CD14-positive monocyte (primary cell): ENCODE data around the gene OPRM1. TPM values are rescaled to one million over a fixed set of nuclear protein-coding genes. Genes with fewer than 3 reads are reported as not detected.

Source experiments
- DNase-seq, 3 donors: peaks; one replicate each; pipeline ENCODE4 v3.0.0-alpha.2; 2011 to 2022
- H2AFZ ChIP-seq: 2 replicates; pipeline ENCODE4 v1.6.0; 2012; ENCODE audit warnings: mild to moderate bottlenecking, low read depth, low read length, inconsistent platforms; ENCODE audit not compliant: insufficient read depth, poor library complexity, severe bottlenecking
- H3K27ac ChIP-seq, 2 donors: 1 replicate in 1 of 2; 2 replicates in 1 of 2; pipeline ENCODE4 v1.5.1; 2012 to 2013; ENCODE audit warnings: low read length in 2 of 2, control low read depth in 1 of 2, inconsistent platforms in 1 of 2, low read depth in 1 of 2, mild to moderate bottlenecking in 1 of 2
- H3K27me3 ChIP-seq, 2 donors: one replicate each; pipeline versions ENCODE4 v1.6.0 to v1.6.1; 2011 to 2013; ENCODE audit warnings: low read length in 2 of 2; ENCODE audit not compliant: control insufficient read depth in 2 of 2, insufficient read depth in 2 of 2
- H3K36me3 ChIP-seq, 2 donors: replicated peaks in 1 of 2; 1 replicate in 1 of 2; 2 replicates in 1 of 2; pipeline versions ENCODE4 v1.5.1 to v1.6.1; 2012 to 2013; ENCODE audit warnings: low read length in 2 of 2, control low read depth in 1 of 2, inconsistent platforms in 1 of 2, mild to moderate bottlenecking in 1 of 2; ENCODE audit not compliant: insufficient read depth in 2 of 2, control insufficient read depth in 1 of 2
- H3K4me1 ChIP-seq, 2 donors: 1 replicate in 1 of 2; 2 replicates in 1 of 2; pipeline versions ENCODE4 v1.5.1 to v1.6.1; 2012 to 2013; ENCODE audit warnings: low read length in 2 of 2, control low read depth in 1 of 2, inconsistent platforms in 1 of 2, mild to moderate bottlenecking in 1 of 2, moderate library complexity in 1 of 2; ENCODE audit not compliant: insufficient read depth in 2 of 2, control insufficient read depth in 1 of 2
- H3K4me2 ChIP-seq: replicated peaks from 2 replicates; pipeline ENCODE3; 2012; ENCODE audit warnings: low read length, moderate library complexity, mild to moderate bottlenecking; ENCODE audit not compliant: poor library complexity, severe bottlenecking; ENCODE audit errors: extremely low read depth
- H3K4me3 ChIP-seq, 3 experiments: fragments of 200-600 bp in 1 of 3; sonication (generic) in 1 of 3; replicated peaks in 1 of 3; 1 replicate in 2 of 3; 2 replicates in 1 of 3; pipeline ENCODE4 v1.5.1; 2011 to 2013; ENCODE audit warnings: low read length in 3 of 3, mild to moderate bottlenecking in 3 of 3, control low read depth in 2 of 3, low read depth in 2 of 3, inconsistent platforms in 1 of 3, moderate library complexity in 1 of 3
- H3K79me2 ChIP-seq: 2 replicates; pipeline ENCODE4 v1.6.0; 2012; ENCODE audit warnings: mild to moderate bottlenecking, control low read depth, inconsistent platforms, low read length, moderate library complexity; ENCODE audit not compliant: insufficient read depth
- H3K9ac ChIP-seq: 2 replicates; pipeline ENCODE4 v1.6.0; 2017; ENCODE audit warnings: low read length, mild to moderate bottlenecking; ENCODE audit not compliant: insufficient read depth, poor library complexity, severe bottlenecking
- H3K9me3 ChIP-seq, 2 donors: replicated peaks in 1 of 2; 1 replicate in 1 of 2; 2 replicates in 1 of 2; pipeline versions ENCODE4 v1.5.1 to v1.6.1; 2012 to 2013; ENCODE audit warnings: low read length in 2 of 2, control low read depth in 1 of 2; ENCODE audit not compliant: control insufficient read depth in 1 of 2, insufficient read depth in 1 of 2
- H4K20me1 ChIP-seq: 2 replicates; pipeline ENCODE4 v1.6.0; 2012; ENCODE audit warnings: mild to moderate bottlenecking, low read length, control low read depth, moderate library complexity; ENCODE audit not compliant: insufficient read depth
- H3K27ac Mint-ChIP-seq, 7 donors: one replicate each; pipeline ENCODE4 v1.8.0; 2020; ENCODE audit warnings: mild to moderate bottlenecking in 7 of 7, mixed read lengths in 7 of 7, moderate library complexity in 6 of 7, inconsistent platforms in 2 of 7
- H3K27me3 Mint-ChIP-seq, 3 donors: one replicate each; pipeline ENCODE4 v1.8.0; 2021 to 2022; ENCODE audit warnings: low read depth in 3 of 3, mild to moderate bottlenecking in 3 of 3, mixed read lengths in 3 of 3, moderate library complexity in 3 of 3, inconsistent platforms in 1 of 3
- H3K36me3 Mint-ChIP-seq, 2 donors: one replicate each; pipeline ENCODE4 v1.8.0; 2020; ENCODE audit warnings: mixed read lengths in 2 of 2, inconsistent platforms in 1 of 2, mild to moderate bottlenecking in 1 of 2
- H3K4me1 Mint-ChIP-seq: one replicate; pipeline ENCODE4 v1.8.0; 2020; ENCODE audit warnings: mild to moderate bottlenecking, mixed read lengths
- H3K4me3 Mint-ChIP-seq, 2 donors: one replicate each; pipeline ENCODE4 v1.8.0; 2020; ENCODE audit warnings: mild to moderate bottlenecking in 2 of 2, mixed read lengths in 2 of 2, moderate library complexity in 1 of 2
- H3K9me3 Mint-ChIP-seq, 7 donors: one replicate each; pipeline ENCODE4 v1.8.0; 2020 to 2022; ENCODE audit warnings: mixed read lengths in 7 of 7, mild to moderate bottlenecking in 6 of 7, moderate library complexity in 6 of 7, inconsistent platforms in 2 of 7
- CTCF ChIP-seq: fragments of 200-600 bp; IDR thresholded peaks from one replicate; pipeline ENCODE4 v1.8.0; 2022; ENCODE audit warnings: antibody characterized with exemption, mild to moderate bottlenecking
- WGBS: methylation state at CpG from one replicate; pipeline ENCODE4 v1.1.5; 2013; ENCODE audit warnings: missing lambda C conversion rate; ENCODE audit not compliant: insufficient coverage; 5-methylcytosine and 5-hydroxymethylcytosine counted together
- intact Hi-C, 2 donors: fragments of 100-400 bp; cut with micrococcal nuclease; formaldehyde crosslinking; loops; one replicate each; pipeline versions ENCODE4 v1.15.0 to v1.15.1; 2023
- polyA plus RNA-seq, 3 donors: library from polyadenylated mRNA; depleted of rRNA in 1 of 3; unstranded in 2 of 3; stranded (reverse) in 1 of 3; fragments of 300-500 nt in 2 of 3; fragments of >200 nt in 1 of 3; fragmentation: Illumina TruSeq in 2 of 3; gene quantifications; 1 replicate in 2 of 3; 2 replicates in 1 of 3; pipeline ENCODE4 v1.2.3, GENCODE V29; 2012 to 2021

The OPRM1 gene
- polyA plus RNA-seq, 3 donors, result not detected

GRCh38 chr6:154209555-154209954 lies 170.5 kb downstream of the OPRM1 start:
- peaks cover 80 to 95% of the 10 kb centered on the region in 2 donors for H3K36me3 Mint-ChIP-seq
- no peaks in the 10 kb centered on the region for H3K4me1 ChIP-seq
- no peak overlapping the region for H3K4me3 ChIP-seq
- H3K27me3 Mint-ChIP-seq, result no peaks in the 10 kb centered on the region
- H3K4me3 Mint-ChIP-seq, result no peak overlapping the region
- no CpG with 5 or more reads among the region's 3 CpGs for WGBS
- H3K79me2 ChIP-seq, result no peaks in the 10 kb centered on the region
- intact Hi-C loops, result no loop called here
- no peaks in the 10 kb centered on the region for H3K9me3 ChIP-seq
- no peak overlapping the region for H2AFZ ChIP-seq
- H3K27ac ChIP-seq, result no peak overlapping the region
- H3K9me3 Mint-ChIP-seq, result no peaks in the 10 kb centered on the region
- no peak overlapping the region for H3K4me2 ChIP-seq
- H3K27me3 ChIP-seq, result no peaks in the 10 kb centered on the region
- no peak for DNase-seq
- no peak overlapping the region for H3K9ac ChIP-seq
- H4K20me1 ChIP-seq, result peaks cover 9% of the 10 kb centered on the region
- peaks cover 92 to 97% of the 10 kb centered on the region in 2 donors for H3K36me3 ChIP-seq
- no peak overlapping the region for H3K27ac Mint-ChIP-seq
- peaks cover 4% of the 10 kb centered on the region for H3K4me1 Mint-ChIP-seq
- TF ChIP-seq CTCF, result no peak

DNA sequence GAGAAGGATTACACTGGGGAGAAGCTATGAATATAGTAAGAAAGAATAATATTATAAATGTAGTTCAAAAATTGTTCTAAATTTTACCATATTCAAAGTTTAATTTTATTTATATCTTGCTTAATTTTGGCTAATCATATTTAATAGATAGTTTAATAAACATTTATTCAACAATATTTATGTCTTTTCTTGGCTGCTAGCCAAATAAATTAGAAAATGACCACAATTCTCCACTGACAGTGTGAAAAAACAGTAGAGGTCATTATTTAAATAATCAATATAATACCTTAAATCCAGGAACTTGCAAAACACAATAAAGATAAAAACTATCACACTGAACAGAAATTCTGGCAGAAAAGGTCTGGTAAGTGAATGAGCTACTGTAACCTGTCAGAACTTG lies 171.6 kb downstream of the OPRM1 start:
- no peaks in the 10 kb centered on the region for H3K9me3 ChIP-seq
- no peaks in the 10 kb centered on the region for H3K27me3 Mint-ChIP-seq
- H3K27ac ChIP-seq, result no peak overlapping the region
- H3K27me3 ChIP-seq, result no peaks in the 10 kb centered on the region
- no peaks in the 10 kb centered on the region for H3K9me3 Mint-ChIP-seq
- H3K9ac ChIP-seq, result no peak overlapping the region
- H3K4me1 ChIP-seq, result no peaks in the 10 kb centered on the region
- no peak overlapping the region for H3K27ac Mint-ChIP-seq
- H2AFZ ChIP-seq, result no peak overlapping the region
- no peak for DNase-seq
- no peak overlapping the region for H3K4me2 ChIP-seq
- no peaks in the 10 kb centered on the region for H3K4me1 Mint-ChIP-seq
- intact Hi-C loops, result no loop called here
- H3K4me3 Mint-ChIP-seq, result no peak overlapping the region
- no peaks in the 10 kb centered on the region for H3K79me2 ChIP-seq
- H3K36me3 Mint-ChIP-seq, result peaks cover 79 to 95% of the 10 kb centered on the region in 2 donors
- no peak overlapping the region for H3K4me3 ChIP-seq
- H3K36me3 ChIP-seq, result peaks cover 86 to 94% of the 10 kb centered on the region in 2 donors
- TF ChIP-seq CTCF, result no peak
- peaks cover 9% of the 10 kb centered on the region for H4K20me1 ChIP-seq
